22Rv1 (cell line): ENCODE data around the gene C6orf52.

Source experiments
- CTCF ChIP-seq: fragments of 450-650 bp; IDR thresholded peaks from 2 replicates; pipeline ENCODE4 v1.5.1; 2017; ENCODE audit warnings: mild to moderate bottlenecking
- ZFX ChIP-seq: fragments of 450-650 bp; IDR thresholded peaks from 2 replicates; pipeline ENCODE4 v1.6.1; 2017; ENCODE audit warnings: antibody characterized with exemption, borderline replicate concordance

GRCh38 chr6:10678456-10678855 is 16.0 kb downstream of the C6orf52 start:
- TF ChIP-seq CTCF (no peak), ZFX (no peak)
